SH-SY5Y (cell line): ENCODE data around the gene USP35.

Experiments
- GATA2 ChIP-seq: IDR thresholded peaks from 2 replicates; pipeline ENCODE4 v1.6.1; 2011; ENCODE audit warnings: mild to moderate bottlenecking, low read depth, low read length
- GATA3 ChIP-seq: IDR thresholded peaks from 2 replicates; pipeline ENCODE4 v1.6.1; 2011; ENCODE audit warnings: low read depth, mild to moderate bottlenecking, low read length, moderate library complexity

Gene USP35

DNA sequence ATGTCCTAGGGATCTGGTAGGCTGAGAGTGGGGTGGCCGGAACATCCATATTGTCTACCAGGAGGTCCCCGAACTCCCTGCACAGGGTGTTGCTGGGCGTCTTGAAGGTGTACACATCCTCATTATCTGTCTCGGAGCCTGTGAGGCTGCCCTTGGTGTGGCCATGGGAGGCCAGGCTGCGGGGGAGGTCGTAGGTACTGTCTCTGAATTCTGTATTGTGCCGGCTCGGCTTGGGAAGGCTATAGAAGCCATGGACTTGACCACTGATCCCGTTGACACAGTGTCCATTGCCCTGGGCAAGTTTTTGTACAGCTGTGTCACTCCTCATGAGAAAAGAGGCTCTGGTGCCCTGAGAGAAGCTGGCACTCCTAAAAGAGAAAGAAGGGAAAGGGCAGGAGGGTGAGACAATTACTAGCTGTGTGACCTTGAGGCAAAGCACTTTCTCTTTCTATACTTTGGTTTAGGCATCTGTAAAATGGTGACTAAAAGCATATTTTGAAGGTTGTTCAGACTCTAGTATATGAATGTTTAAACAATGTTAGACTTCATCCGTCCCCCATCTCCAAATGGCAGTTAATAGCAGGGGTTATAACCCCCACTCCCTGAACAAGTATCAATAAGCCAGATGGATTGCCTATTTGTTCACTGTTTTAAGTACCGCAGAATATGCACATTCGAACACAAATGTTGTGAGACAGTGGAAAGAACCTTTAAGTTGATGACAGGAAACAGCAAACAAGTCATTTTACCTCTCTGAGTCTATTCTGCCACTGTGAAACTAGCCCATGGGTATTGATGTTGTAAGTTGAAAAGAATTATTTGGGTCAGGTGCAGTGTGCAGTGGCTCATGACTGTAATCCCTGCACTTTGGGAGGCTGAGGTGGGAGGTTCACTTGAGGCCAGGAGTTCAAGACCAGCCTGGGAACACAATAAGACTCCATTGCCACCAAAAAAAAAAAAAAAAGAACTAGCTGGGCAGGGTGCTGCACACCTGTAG is 38.3 kb downstream of the USP35 start:
- TF ChIP-seq GATA3 (no peak), GATA2 (no peak)

DNA sequence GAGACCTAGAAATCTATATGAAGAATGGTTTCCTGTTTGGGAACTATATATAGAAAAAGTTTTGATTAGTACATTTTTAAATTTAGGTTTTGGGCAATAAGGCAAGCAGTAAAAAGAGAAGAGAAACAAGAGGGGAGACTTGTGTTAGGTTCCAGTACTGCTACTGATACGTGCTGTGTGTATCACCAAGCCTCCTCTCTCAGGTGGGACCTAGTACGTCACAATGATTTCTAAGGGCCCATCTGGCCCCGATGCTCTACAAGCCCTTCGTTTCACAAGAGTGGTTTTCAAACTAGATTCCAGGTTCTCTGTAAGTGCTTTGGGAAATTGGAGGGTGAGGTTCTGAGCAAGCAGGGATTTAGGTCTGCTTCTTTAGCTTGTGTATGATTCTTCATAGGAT is 39.2 kb downstream of the USP35 start:
- TF ChIP-seq GATA2 = no peak
- TF ChIP-seq GATA3 = no peak

DNA sequence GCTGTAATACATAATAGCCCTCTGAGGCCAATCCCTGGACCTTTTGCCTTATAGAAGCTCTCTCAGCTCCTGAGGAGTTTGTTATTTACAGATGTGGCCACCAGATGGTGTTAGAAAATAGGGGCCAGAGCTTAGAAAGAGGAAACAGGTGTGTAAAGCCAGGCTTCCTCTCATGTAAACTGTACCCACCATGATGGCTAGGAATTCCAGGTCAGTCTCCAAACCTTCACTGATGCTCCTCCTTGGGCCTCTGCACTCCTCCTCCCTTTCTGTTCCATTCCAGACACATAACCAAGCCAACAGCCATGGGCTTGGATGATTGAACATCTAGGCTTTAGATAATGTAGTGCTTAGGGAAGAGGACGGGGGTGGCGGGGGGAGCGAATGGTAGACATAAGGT is 39.7 kb downstream of the USP35 start:
- TF ChIP-seq GATA3 = no peak
- TF ChIP-seq GATA2 = no peak

DNA sequence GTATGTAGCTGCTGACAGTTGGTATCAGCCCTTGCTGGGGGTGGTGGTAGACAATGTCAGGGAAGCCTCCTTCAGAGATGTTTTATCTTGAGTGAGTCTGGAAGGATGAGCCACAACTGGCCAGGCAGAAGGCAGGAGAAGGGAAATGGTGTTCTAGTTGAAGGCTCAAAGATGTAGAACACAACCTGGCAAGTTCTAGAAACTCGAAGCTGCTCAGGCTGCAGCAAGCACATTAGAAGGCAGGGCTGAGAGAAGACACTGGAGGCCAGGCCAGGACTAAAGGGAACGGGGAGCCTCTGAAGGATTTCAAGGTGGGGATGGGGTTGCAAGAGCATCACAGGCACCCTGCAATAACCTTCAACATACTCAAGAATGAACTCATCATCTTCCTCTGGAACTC is 40.4 kb downstream of the USP35 start:
- TF ChIP-seq GATA2 (no peak), GATA3 (no peak)

DNA sequence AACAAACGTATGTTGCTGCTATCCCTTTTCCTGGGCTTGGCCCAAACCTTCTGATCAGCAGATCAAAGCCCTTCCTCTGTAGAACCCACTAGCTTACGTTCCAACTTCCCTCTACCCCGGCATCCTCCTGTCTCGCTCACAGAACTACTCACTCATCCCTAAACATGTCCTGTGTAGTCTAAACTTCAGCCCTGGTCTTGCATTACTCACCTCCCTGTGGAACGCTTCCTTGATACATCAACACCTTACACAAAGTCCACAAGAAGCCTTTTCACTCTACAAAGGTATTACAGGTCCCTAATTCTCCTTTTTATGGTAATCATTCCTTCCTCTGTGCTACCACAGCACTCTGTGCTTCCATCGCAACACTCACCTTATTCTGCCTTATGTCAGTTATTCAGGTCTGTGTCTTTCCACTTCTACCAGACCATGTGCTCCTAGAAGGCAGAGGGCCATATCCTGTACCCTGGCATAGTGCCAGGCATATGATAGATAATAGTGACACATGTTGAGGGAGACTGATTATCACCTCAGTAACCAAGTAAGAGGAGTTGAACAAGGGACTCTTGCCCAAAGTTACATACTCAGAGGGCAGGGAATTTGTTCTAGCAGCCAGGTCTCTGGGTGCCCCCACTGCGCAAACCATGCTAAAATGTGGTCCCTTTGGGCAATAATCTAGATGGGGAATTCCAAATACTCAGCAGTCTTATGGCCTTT is 41.6 kb downstream of the USP35 start:
- TF ChIP-seq GATA2 (no peak), GATA3 (no peak)

DNA sequence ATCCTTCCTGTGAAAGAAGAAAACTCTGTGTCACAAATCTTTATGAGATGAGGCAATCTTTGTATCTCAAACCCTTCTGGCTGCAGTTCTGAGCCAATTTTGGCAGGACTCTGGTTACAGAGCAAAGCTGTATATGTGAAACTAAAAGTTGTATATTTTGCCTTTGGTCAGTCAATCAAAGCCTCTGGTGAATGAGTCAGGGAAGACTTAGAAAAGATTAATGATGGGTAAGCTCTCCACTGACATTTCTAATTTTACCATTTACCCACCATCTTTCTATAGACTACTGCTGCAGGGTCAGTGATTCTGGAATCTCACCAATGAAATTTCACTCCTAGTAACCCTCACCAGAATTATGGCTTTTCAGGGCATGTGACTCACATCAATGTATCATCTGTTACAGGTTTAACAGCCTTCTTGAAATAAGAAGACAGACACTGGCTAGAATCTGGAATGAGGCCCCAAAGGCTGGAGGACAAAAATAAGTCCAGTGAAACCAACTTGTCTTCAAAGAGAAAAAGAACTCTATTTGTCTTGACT is 43.3 kb downstream of the USP35 start:
- TF ChIP-seq GATA3 = no peak

DNA sequence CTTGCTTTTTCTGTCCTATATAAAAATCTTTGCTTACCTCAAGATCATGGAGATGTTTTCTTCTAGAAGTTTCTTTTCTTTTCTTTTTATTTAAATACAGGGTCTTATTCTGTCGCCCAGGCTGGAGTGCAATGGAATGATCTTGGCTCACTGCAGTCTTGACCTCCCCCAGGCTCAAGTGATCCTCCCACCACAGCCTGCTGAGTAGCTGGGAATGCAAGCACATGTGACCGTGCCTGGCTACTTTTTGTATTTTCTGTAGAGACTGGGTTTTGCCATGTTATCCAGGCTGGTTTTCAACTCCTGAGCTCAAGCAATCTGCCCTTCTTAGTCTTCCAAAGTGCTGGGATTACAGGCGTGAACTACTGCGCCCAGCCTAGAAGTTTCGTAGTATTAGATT is 45.3 kb downstream of the USP35 start:
- TF ChIP-seq GATA3 = no peak
- no peak for TF ChIP-seq GATA2

DNA sequence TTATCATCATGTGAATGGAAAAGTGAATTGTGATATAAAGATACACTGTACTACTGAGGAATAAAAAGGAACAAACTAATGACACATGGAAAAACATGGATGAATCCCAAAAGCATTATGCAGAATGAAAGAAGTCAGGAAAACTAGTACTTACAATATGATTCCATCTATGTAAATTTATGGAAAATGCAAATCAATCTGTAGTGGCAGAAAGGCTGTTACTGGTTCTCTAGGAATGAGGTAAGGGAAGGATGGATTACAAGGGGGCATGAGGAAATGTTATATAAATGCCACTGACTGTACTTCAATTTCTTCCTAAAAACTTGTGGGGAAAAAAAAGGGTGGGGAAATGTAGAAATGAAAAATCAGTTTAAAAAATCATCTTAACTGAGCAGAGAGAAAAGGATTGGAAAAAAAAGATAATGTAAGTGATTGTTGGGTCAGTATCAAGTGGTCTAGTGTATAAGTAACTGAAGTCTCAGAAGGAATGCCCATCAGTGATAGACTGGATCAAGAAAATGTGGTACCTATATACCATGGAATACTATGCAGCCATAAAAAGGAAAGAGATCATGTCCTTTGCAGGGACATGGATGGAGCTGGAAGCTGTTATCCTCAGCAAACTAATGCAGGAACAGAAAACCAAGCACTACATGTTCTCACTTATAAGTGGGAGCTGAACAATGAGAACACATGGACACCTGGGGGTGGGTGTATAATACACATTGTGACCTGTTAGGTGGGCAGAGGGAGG is 48.8 kb downstream of the USP35 start:
- TF ChIP-seq GATA3 (no peak), GATA2 (no peak)

DNA sequence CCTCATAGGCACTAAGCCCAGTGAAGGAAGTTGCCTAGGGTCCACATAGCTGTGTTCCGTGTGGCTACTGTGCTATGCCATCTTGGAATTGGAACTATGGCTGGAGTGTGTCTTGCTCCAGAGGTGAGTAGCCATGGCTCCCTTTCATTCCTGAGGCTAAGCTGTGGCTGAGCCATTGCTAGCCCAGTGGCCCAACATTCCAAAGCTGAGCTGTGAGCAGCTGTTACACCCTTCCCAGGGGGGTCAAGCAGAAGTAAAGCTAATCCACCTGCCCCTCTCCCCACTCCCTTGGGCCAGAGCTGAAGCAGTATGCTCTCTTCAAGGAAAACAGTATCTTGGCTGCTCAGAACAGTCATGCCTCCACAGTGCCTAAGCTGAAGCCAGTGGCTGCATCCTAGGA is 51.1 kb downstream of the USP35 start:
- no peak for TF ChIP-seq GATA3
- no peak for TF ChIP-seq GATA2

DNA sequence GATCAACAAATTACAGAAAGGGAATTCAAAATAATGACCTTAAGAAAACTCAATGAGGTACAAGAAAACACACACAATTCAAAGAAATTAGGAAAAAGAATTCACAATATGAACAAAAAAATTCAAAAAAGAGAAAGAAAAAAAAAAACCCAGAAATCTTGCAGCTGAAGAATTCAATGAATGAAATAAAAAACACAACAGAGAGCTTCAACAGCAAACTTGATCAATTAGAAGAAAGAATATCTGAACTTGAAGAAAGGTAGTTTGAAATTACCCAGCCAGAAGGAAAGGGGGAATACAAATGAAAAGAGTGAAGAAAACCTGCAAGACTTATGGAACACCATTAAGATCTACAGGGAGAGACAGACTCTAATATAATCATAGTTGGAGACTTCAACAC is 52.8 kb downstream of the USP35 start:
- no peak for TF ChIP-seq GATA2
- TF ChIP-seq GATA3 = no peak

DNA sequence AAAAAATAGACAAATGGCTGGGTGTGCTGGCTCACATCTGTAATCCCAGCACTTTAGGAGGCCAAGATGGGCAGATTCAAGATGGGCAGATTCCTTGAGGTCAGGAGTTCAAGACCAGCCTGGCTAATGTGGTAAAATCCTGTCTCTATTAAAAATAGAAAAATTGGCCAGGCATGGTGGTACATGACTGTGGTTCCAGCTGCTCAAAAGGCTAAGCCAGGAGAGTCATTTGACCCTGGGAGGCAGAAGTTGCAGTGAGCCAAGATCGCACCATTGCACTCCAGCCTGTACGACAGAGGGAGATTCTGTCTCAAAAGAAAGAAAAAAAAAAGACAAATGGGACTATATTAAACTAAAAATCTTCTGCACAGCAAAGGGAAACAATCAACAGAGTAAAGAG is 55.4 kb downstream of the USP35 start:
- TF ChIP-seq GATA3 (no peak), GATA2 (no peak)

DNA sequence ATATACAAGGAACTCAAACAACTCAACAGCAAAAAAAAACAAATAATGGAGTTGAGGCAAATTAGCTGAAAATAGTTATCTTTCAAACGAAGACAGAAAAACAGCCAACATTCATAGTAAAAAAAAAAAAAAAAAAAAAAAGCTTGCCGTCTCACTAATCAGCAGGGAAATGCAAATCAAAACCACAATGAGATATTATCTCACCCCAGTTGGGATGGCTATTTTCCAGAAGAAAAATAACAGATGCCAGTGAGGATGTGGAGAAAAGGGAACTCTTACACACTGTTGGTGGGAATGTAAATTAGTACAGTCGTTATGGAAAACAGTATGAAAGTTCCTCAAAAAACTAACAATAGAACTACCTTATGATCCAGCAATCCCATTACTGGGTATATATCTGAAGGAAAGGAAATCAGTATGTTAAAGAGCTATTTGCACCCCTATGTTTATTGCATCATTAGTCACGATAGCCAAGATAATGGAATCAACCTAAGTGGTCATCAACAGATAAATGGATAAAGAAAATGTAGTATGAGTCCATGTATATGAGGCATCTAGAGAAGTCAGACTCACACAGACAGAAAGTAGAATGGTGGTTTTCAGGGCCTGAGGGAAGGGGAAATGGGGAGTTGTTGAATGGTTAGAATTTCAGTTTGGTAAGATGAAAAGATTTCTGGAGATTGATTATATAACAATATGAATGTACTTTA is 56.0 kb downstream of the USP35 start:
- TF ChIP-seq GATA3 (peak; percentile 89), GATA2 (peak; percentile 76)

DNA sequence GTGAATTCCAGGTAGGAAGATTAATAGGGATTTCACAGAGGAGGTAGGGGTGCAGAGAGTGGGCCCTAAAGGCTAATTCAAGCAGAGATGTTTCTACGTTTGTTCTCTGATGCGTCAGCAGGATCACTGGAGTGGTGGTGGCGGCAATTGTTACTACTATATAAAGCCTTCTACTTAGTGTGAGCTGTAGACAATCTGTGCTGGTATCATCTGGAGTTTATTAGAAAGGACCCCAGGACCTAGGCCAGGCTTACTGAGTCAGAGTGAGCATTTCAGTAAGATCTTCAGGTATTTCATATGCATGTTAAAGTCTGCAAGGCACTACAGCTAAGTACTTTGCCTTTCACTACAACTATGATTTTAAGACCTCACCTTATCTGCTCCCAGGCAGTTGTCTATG is 59.5 kb downstream of the USP35 start:
- TF ChIP-seq GATA3 = no peak
- TF ChIP-seq GATA2 = no peak
